Renal cortex interstitium (tissue), 11 donors: ENCODE results near the gene KCNN4. TPM values are rescaled to one million over a fixed set of nuclear protein-coding genes. Genes with fewer than 3 reads are reported as not detected.
A peak's percentile ranks its signal among the peaks of the same experiment; 100 is the strongest.
"Not testable (repeated sequence)": the region's sequence is repeated elsewhere in the genome, so short reads cannot be mapped to it uniquely, and the experiment has no call there.

Experiments used
- DNase-seq, 11 donors: peaks; one replicate each; pipeline ENCODE4 v3.0.0-alpha.2; 2013; ENCODE audit warnings: low read depth in 9 of 11, low spot score in 4 of 11; ENCODE audit errors: extremely low read depth in 1 of 11
- polyA plus RNA-seq, 3 donors: library from polyadenylated mRNA; unstranded; fragments of 120-200 nt; gene quantifications; one replicate each; pipeline ENCODE4 v1.2.1, GENCODE V29; 2013; ENCODE audit not compliant: insufficient read length in 3 of 3

The KCNN4 gene
- polyA plus RNA-seq, 3 donors: 0.70 to 2.8 (median 1.2) TPM

DNA sequence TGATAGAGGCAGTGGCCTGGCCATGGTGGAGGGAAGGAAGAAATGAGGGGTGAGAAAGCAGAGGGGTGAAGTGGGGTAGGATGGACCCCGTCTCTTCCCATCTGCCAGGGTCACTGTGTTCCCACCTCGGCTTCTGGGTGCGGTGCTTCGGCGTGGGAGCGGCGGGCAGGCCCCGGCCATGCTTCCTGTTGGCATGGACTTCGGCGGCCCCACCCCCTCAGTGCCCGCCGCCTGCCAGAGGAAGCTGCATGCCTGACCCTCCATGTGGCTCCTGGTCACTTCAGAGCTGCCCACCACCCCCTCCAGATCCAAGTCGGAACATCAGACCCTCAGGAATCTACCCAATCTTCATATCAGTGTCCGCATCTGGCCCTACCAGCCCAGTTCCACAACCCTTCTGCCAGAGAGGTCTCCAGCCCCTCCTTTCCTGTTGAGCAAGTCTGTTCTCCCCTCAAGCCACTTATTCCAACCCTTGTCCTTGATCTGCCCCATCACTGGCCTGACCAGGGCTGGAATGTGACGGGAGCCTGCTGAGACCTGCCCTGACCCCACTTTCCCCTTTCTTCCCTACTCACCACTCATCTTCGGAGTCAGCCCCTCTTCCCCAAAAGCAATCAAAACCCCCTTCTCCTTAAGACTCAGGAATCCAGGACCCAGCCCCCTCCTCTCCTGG is 1.5 kb downstream of the KCNN4 start:
- no peak for DNase-seq

DNA sequence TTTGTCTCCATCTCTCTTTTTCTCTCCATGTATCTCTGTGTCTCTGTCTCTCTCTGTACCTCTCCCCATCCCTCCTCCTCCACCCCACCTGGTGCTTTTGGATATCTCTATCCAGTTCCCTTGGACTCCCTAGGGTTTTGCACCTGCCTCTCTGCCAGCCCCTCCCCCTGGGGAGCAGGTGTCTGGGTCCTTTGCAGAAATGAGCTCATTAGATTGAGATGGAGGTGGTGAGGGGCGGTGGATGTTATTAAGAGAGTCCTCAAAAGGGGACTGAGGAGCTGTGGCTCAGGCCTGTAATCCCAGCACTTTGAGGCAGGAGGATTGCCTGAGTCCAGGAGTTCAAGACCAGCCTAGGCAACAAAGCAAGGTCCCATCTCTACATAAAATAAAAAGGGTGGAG is 2.1 kb downstream of the KCNN4 start:
- no peak for DNase-seq

DNA sequence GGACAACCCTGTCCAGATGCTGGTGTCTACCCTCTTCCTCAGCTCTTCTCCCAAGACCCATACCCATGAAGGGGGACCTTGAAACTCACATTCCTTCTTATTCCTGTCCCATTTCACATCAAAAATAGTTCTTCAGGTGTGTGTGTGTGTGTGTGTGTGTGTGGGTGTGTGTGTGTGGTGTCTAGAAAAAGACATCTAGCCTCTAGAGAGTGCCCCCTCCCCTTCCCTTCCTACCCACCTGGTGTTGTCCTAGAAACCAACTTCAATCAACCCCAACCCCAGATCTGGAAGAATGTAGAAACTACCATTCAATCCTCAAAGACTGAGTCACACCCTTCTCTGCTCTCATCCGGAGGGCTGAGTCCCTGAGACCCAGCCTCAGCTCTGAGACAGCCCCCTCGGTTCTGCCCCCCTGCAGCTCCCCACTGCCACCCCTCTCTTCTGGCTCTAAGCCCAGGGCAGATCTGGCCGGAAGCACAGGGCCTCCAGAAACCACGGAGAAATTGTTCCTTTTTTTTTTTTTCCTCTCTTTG is 3.5 kb downstream of the KCNN4 start:
- DNase-seq: no peak

DNA sequence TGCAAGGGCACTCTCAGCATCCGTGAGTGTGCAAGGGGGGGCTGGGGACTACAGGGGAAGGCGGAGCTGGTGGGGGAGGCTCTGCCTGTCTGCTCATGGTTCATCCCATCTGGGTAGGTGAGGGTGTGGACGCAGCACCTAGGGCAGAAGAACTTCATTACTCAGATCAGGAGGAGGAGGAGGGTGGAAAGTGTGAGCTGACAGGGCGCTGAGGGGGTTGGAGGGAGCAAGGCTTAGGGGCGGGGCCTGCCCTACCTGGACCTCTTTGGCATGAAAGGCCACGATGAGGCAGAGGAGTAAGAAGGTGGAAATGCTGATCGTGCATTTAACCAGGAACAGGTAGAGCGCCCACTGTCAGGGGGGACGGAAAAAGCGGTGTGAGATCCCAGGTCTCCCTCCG is 4.5 kb downstream of the KCNN4 start:
- no peak for DNase-seq

DNA sequence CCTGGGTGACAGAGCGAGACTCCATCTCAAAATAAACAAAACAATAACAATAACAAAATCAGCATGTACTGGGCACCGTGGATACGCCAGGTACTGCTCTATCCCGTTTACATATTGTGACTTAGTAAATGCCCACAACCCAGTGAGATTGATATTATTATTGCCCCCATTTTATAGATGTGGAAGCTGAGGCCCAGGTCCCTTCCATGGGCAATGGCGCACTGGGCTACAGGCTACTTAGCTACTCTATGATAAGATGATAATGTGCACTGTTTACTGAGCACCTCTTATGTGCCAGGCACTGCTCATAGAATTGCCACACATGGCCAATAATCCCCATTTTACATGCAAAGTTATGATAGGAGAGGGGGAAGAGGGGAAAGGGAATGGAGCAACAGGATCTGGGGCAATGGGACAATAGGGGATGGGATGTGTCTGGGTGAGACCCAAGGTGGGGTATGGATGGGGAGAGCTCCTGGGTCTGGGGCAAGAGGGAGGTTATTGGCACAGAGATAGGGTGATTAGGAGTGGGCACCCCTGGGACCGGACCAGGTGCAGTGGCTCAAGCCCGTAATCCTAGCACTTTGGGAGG is 5.4 kb downstream of the KCNN4 start:
- no peak for DNase-seq

DNA sequence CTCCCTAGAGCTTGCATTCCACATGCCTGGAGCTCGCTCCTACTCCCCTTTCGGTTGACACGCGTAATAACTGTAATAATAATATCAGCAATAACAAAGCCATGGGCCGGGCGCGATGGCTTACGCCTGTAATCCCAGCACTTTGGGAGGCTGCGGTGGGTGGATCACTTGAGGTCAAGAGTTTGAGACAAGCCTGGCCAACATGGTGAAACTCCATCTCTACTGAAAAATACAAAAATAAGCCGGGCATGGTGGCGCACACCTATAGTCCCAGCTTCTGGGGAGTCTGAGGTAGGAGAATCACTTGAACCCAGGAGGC is 5.9 kb downstream of the KCNN4 start:
- not testable (repeated sequence) for DNase-seq

DNA sequence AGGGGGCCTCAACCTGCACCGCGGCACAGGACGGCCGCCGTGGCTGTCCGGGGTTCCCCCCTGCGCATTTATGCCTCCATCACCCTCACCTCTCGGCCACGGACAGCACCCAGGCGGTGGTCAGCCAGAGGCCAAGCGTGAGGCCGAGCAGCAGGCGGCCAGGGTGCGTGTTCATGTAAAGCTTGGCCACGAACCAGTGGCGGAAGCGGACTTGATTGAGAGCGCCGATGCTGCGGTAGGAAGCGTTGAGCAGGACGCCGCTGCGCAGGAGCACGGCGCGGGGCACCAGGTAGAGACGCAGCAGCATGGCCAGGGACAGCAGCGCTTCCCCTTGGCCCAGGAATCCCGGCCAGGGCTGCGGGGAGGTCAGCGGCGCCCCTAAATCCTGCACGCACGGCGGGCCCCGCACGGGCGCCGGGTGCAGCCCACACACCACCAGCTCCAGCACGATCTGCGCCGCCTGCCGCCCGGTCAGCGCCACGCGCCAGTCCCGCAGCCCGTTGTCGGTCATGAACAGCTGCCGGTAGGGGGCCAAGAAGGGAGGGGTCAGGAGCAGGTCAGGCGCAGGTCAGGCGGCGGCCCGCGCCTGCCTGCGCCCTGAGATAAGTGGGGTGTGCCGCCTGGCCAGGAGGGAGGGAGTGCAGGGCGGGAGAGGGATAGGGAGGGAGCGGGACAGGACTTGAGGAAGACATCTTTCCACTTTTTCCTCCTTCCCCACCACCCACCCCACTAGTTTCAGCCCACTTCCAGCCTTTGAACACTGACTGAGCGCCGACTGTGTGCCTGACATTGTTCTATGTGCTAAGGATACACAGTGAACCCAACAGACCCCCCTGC is 6.5 kb downstream of the KCNN4 start:
- DNase-seq: peak in 2 of 11 donors; percentile 34 to 38

DNA sequence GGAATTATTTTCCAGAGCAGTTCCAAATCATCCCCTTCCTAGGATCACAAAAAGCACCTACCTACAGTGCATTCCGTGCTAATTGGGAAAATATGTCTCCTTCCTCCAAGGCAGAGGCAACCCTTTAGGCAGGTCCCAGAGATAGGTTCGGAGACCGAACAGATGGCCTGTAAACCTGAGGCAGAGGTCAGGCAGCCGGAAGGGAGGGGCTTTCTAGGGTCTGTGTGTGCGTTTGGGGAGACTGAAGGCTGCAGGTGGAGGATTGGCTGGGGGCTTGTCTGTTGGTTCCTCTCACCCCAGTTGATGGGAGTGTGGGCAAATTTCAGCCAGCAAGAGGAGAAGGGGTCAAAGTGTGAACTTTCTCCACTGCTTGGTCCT is 7.1 kb downstream of the KCNN4 start:
- no peak for DNase-seq

DNA sequence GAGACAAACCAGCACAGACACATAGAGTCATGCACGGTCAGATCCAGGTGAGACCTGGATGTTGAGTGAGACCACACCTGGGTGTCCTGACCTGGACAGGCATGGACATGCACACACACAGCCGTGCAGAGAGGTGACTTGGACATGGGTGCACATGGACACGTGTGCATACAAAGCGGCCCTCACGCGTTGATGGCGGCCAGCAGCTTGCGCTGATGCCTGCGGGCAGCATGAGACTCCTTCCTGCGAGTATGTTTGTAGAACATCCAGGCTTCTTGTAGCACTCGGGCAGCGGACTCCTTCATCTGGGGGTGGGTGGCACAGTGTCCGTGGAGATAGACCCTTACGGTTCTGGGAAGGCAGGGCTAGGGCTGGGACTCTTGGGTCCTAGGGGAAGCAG is 11.5 kb downstream of the KCNN4 start:
- no peak for DNase-seq

DNA sequence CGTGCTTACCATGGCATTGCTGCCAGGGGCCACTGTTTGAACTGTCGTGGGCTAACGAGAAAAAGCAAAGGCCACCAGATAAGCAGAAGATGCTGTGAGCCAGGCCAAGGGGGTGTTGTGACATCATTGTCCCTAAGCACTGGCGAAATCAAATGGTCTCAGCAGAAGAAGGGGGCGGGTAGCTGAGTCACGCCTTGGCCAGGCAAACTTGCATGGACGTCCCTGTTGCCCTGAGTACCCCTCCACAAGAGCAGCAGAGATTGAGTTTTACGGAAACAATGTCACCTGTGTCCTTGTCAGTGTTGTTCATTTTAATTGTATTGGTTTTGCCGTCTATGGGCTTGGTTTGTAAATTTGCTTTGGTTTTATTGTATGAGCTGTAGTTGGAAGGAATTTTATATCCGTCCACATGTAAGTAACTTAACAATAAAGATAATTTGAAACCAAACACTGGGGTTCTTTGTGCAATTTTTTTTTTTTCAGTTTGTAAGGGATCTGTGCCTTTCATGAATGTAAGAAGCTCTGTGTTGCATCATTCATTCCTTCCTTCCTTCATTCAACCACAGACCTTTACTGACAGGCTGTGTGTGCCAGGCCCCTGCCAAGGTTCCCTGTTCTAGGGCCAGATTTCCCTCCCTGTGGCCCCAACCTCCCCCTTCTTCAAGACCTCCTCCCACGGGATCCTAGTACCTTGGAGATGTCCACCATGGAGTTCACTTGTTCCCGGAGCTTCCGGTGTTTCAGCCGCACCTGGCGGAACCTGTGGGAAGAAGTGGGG is 12.3 kb downstream of the KCNN4 start:
- DNase-seq: no peak

DNA sequence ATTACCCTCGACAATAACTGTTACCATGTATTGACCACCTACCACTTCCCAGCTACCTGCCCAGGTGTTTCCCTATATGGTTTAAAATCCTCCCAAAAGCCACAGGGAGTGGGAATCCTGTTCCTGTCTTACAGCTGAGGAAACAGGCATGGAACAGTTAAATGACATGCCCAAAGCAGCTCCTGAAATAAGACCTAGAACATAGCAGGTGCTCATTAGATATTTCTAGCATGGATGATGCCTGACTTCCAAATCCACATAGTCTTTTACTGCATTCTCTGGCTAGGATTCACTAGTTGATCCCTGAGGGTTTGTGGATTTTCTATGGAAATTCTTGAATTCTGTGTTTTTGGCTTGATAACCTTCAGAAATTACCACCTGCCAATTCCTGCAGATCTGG is 13.0 kb downstream of the KCNN4 start:
- DNase-seq: no peak

DNA sequence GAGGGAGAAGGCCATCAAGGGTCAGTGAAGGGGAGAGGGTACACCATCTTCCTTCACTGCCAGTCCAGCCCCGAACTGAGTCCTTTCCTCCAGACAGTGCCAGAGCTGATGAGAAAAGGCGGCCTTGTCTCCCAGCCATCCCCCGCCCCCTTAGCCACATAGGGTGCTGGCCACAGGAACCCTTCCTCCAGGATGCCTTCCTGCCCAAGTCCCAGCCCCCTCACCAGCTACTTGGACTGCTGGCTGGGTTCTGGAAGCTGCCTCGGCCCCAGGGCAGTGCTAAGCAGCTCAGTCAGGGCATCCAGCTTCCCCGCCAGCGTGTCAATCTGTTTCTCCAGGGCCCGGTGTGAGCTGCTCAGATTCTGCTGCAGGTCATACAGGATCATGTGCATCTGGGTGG is 13.5 kb downstream of the KCNN4 start:
- no peak for DNase-seq

DNA sequence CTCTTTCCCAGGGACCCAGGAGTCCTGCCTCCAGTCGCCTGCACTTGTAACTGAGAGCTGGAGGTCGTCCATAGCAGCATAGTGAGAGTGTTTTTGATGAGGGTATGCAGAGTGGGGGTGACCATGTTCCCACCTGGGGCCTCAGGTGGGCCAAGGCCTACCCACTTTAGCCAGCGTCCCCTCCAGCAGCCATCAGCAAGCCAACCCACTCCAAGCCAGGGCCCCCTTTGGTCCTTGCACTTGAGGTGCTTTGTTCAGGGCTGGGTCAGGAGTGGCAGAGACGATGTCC is 14.1 kb downstream of the KCNN4 start:
- no peak for DNase-seq

DNA sequence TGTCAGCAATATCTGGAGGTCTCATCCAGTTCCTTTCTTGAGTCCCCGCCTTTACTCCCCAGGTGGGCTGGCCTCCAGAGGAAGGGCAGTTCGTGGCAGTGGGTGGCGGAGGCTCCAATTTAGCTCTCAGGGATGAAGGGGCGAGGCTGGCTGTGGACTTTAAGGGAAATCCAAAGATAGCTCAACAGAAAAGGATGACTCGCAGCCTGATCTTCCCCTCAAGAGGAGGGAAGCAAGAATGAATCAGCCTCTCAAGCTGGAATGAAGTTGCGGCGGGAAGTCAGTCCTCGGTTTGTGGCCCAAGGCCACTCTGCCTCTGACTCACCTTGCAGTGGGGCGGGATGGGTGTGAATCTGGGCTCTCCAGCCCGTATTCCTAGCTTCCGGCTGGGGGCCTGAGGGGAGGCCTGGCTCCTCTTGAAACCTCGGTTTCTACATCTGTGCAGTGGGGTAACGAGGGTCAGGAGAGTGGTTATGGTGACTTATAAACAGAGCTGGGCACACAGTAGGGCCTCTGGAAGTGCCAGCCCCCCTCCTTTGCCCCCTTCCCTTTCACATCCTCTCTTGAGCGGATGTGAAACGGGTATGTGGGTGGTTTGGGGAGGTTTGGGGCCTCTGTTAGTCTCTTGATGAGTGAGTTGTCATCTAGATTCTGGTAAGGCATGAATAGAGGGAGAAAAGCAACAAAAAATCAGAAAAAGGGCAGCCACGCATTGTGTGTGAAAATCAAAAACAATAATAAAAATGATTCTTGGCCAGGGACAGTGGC is 15.5 kb downstream of the KCNN4 start:
- DNase-seq: no peak

DNA sequence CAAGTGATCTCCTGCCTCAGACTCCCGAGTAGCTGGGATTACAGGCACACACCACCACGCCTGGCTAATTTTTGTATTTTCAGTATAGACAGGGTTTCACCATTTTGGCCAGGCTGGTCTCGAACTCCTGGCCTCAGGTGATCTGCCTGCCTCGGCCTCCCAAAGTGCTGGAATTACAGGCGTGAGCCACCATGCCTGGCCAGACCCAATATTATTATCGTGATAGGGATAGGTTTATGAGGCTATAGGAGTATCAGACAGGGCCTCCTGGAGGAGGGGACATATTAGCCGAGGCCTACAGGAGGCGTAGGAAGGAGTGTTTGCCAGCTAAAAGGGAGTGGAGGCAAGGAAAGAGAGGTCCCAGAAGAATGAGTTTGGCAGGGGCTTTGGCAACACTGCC is 16.1 kb downstream of the KCNN4 start:
- not testable (repeated sequence) for DNase-seq

DNA sequence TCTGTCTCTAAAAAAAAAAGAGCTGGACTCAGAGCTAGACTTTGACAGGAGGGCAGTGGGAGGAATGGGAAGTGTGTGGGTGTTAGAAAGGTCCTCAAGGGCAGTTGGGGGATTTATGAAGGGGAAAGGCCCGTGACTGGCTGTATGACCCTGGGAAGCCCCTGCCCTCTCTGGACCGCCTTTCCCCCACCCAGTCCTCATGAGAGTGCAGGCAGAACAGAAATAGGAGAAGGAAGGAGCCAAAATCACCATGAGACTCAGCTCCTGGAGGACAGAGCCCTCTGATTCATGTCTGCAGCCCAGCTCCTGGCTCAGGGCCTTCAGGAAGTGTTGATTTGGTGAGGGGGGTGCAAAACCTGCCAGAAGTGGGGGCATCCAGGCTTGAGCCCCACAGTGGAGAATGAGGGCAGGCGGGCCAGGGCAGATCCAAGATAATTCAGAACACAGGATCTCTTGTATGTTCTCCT is 17.3 kb downstream of the KCNN4 start:
- DNase-seq: no peak

DNA sequence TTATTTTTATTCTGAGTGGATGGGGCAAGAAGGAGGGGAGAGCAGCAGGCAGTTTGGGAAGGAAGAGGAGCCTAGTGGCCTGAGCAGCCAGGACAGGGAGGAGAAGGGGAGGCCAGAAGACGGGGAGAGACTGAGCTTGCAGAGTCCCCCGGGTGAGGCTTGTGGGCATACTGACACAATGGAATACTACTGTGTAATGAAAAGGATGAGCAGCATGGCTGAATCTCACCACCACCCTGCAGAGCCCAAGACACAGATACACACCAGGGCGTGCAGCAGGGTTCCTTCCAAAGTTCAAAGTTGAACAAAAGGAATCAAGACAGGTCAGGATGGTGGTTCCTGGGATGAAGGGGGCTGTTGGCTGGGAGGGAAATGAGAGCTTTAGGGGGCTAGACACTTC is 18.0 kb downstream of the KCNN4 start:
- no peak for DNase-seq

DNA sequence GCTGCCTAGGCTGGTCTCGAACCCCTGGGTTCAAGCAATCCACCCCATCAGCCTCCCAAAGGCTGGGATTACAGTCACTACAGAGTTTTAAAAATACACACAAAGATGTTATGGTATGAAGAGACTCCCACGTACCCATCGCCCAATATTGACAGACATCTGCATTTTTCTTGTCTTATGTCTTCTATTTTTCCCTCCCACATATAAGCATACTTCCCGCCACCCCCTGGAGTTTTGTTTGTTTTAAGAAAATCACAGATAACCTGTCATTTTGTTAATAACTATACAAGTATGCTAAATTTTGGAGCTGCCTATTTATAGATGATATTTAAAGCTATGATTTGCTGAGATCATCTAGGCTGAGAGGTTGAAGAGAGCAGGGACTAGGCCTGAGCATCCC is 19.8 kb downstream of the KCNN4 start:
- DNase-seq: no peak

DNA sequence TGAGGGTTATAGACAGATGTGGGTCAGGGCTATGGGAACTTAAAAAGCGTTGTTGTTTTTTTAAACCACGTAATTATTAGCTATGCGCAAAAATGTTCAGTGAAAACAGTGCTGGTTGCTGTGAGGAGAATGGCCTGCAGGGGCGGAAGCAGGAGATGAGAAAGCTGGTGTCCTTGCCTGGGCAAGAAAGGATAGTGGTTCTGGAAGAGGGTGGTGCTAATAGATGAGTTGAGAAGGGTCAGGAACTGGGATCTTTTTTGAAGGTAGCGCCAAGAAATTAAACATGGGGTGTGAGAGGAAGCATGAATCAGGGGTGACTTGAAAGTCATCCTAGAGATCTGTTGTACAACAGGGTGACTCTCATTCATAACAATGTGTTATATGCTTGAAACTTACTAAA is 21.3 kb downstream of the KCNN4 start:
- DNase-seq: no peak
